ENCODE data around the gene GPR15.

Gene GPR15

GRCh38 chr3:98530676-98531075 lies 1.1 kb upstream of the GPR15 start:
- no peaks in the 10 kb centered on the region for H3K4me1 ChIP-seq (ENCODE audit: control insufficient read depth, insufficient read depth, low read length)
- no peaks in the 10 kb centered on the region for H3K27me3 ChIP-seq (ENCODE audit: control insufficient read depth, insufficient read depth, low read length)
- no peak overlapping the region for H3K4me3 ChIP-seq (ENCODE audit: low read length)
- DNase-seq (ENCODE audit: low read depth, low spot score), result no peak
- H3K36me3 ChIP-seq (ENCODE audit: control insufficient read depth, insufficient read depth, low read length), result no peaks in the 10 kb centered on the region
- no peak overlapping the region for H3K27ac ChIP-seq (ENCODE audit: low read length)
- no peaks in the 10 kb centered on the region for H3K9me3 ChIP-seq (ENCODE audit: control insufficient read depth, insufficient read depth, low read length)
- no CpG with 5 or more reads among the region's 2 CpGs for WGBS (ENCODE audit: insufficient coverage, insufficient read length)

GRCh38 chr3:98532275-98532637 lies 478 bp downstream of the GPR15 start:
- DNase-seq (ENCODE audit: low read depth, low spot score), result no peak
- no CpG with 5 or more reads among the region's 5 CpGs for WGBS (ENCODE audit: insufficient coverage, insufficient read length)
- Histone ChIP-seq H3K4me3 (ENCODE audit: low read length) (no peak overlapping the region), H3K27me3 (ENCODE audit: control insufficient read depth, insufficient read depth, low read length) (no peaks in the 10 kb centered on the region), H3K9me3 (ENCODE audit: control insufficient read depth, insufficient read depth, low read length) (no peaks in the 10 kb centered on the region), H3K4me1 (ENCODE audit: control insufficient read depth, insufficient read depth, low read length) (no peaks in the 10 kb centered on the region), H3K36me3 (ENCODE audit: control insufficient read depth, insufficient read depth, low read length) (no peaks in the 10 kb centered on the region), H3K27ac (ENCODE audit: low read length) (no peak overlapping the region)

DNA sequence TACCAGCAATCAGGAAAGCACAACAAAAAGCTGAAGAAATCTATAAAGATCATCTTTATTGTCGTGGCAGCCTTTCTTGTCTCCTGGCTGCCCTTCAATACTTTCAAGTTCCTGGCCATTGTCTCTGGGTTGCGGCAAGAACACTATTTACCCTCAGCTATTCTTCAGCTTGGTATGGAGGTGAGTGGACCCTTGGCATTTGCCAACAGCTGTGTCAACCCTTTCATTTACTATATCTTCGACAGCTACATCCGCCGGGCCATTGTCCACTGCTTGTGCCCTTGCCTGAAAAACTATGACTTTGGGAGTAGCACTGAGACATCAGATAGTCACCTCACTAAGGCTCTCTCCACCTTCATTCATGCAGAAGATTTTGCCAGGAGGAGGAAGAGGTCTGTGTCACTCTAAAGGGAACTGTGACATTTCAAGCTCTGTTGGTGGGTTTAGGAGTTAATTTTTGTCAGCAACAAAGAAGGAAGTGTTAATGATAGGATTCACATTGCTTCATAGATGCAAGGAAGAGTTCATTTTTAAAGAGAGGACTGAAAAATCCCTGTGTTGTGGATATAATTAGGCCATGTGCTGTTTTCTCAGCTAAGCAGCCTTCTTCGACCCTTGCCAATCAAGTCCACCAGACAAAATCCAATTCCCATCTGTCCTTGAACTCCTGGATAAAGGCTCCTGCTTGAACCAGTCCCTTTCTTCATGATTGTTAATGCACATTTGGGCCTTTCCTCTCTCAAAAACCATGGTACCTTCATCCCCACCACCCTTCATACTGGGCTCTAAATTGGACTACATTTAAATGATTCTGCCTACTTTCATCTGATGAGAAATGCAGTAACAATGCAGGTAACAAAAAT lies 1.2 kb downstream of the GPR15 start:
- no peaks in the 10 kb centered on the region for H3K36me3 ChIP-seq (ENCODE audit: control insufficient read depth, insufficient read depth, low read length)
- no peak for DNase-seq (ENCODE audit: low read depth, low spot score)
- no peak overlapping the region for H3K27ac ChIP-seq (ENCODE audit: low read length)
- no CpG with 5 or more reads among the region's 6 CpGs for WGBS (ENCODE audit: insufficient coverage, insufficient read length)
- no peaks in the 10 kb centered on the region for H3K4me1 ChIP-seq (ENCODE audit: control insufficient read depth, insufficient read depth, low read length)
- no peaks in the 10 kb centered on the region for H3K9me3 ChIP-seq (ENCODE audit: control insufficient read depth, insufficient read depth, low read length)
- H3K4me3 ChIP-seq (ENCODE audit: low read length), result no peak overlapping the region
- no peaks in the 10 kb centered on the region for H3K27me3 ChIP-seq (ENCODE audit: control insufficient read depth, insufficient read depth, low read length)

- Histone ChIP-seq H3K4me1 (ENCODE audit: control insufficient read depth, insufficient read depth, low read length) (no peaks in the 10 kb centered on the region), H3K27ac (ENCODE audit: low read length) (no peak overlapping the region), H3K9me3 (ENCODE audit: control insufficient read depth, insufficient read depth, low read length) (no peaks in the 10 kb centered on the region), H3K36me3 (ENCODE audit: control insufficient read depth, insufficient read depth, low read length) (no peaks in the 10 kb centered on the region), H3K27me3 (ENCODE audit: control insufficient read depth, insufficient read depth, low read length) (no peaks in the 10 kb centered on the region), H3K4me3 (ENCODE audit: low read length) (no peak overlapping the region)
- WGBS (ENCODE audit: insufficient coverage, insufficient read length), result no CpG with 5 or more reads among the region's 2 CpGs
- DNase-seq (ENCODE audit: low read depth, low spot score), result no peak
Observed at GRCh38 chr3:98534168-98534567, 2.4 kb downstream of the GPR15 start.

- DNase-seq (ENCODE audit: low read depth, low spot score), result no peak
- H3K9me3 ChIP-seq (ENCODE audit: control insufficient read depth, insufficient read depth, low read length), result no peaks in the 10 kb centered on the region
- H3K4me1 ChIP-seq (ENCODE audit: control insufficient read depth, insufficient read depth, low read length), result no peaks in the 10 kb centered on the region
- no peaks in the 10 kb centered on the region for H3K27me3 ChIP-seq (ENCODE audit: control insufficient read depth, insufficient read depth, low read length)
- H3K4me3 ChIP-seq (ENCODE audit: low read length), result no peak overlapping the region
- no peak overlapping the region for H3K27ac ChIP-seq (ENCODE audit: low read length)
- H3K36me3 ChIP-seq (ENCODE audit: control insufficient read depth, insufficient read depth, low read length), result no peaks in the 10 kb centered on the region
- WGBS (ENCODE audit: insufficient coverage, insufficient read length), result no CpG with 5 or more reads among the region's 1 CpG
Observed at GRCh38 chr3:98534734-98535133, 3.0 kb downstream of the GPR15 start.

GRCh38 chr3:98536456-98537017 lies 4.8 kb downstream of the GPR15 start:
- no peaks in the 10 kb centered on the region for H3K4me1 ChIP-seq (ENCODE audit: control insufficient read depth, insufficient read depth, low read length)
- no peak for DNase-seq (ENCODE audit: low read depth, low spot score)
- no CpG with 5 or more reads among the region's 6 CpGs for WGBS (ENCODE audit: insufficient coverage, insufficient read length)
- H3K9me3 ChIP-seq (ENCODE audit: control insufficient read depth, insufficient read depth, low read length), result no peaks in the 10 kb centered on the region
- no peak overlapping the region for H3K4me3 ChIP-seq (ENCODE audit: low read length)
- H3K36me3 ChIP-seq (ENCODE audit: control insufficient read depth, insufficient read depth, low read length), result no peaks in the 10 kb centered on the region
- no peak overlapping the region for H3K27ac ChIP-seq (ENCODE audit: low read length)
- no peaks in the 10 kb centered on the region for H3K27me3 ChIP-seq (ENCODE audit: control insufficient read depth, insufficient read depth, low read length)

GRCh38 chr3:98540346-98540745 lies 8.6 kb downstream of the GPR15 start:
- H3K9me3 ChIP-seq (ENCODE audit: control insufficient read depth, insufficient read depth, low read length), result no peaks in the 10 kb centered on the region
- no peaks in the 10 kb centered on the region for H3K27me3 ChIP-seq (ENCODE audit: control insufficient read depth, insufficient read depth, low read length)
- H3K4me3 ChIP-seq (ENCODE audit: low read length), result no peak overlapping the region
- no peak overlapping the region for H3K27ac ChIP-seq (ENCODE audit: low read length)
- H3K36me3 ChIP-seq (ENCODE audit: control insufficient read depth, insufficient read depth, low read length), result no peaks in the 10 kb centered on the region
- H3K4me1 ChIP-seq (ENCODE audit: control insufficient read depth, insufficient read depth, low read length), result no peaks in the 10 kb centered on the region
- DNase-seq (ENCODE audit: low read depth, low spot score), result no peak
- no CpG with 5 or more reads among the region's 3 CpGs for WGBS (ENCODE audit: insufficient coverage, insufficient read length)

GRCh38 chr3:98541695-98542094 lies 9.9 kb downstream of the GPR15 start:
- H3K9me3 ChIP-seq (ENCODE audit: control insufficient read depth, insufficient read depth, low read length), result no peaks in the 10 kb centered on the region
- WGBS (ENCODE audit: insufficient coverage, insufficient read length), result no CpG with 5 or more reads among the region's 1 CpG
- no peak for DNase-seq (ENCODE audit: low read depth, low spot score)
- H3K27me3 ChIP-seq (ENCODE audit: control insufficient read depth, insufficient read depth, low read length), result no peaks in the 10 kb centered on the region
- no peaks in the 10 kb centered on the region for H3K36me3 ChIP-seq (ENCODE audit: control insufficient read depth, insufficient read depth, low read length)
- no peak overlapping the region for H3K27ac ChIP-seq (ENCODE audit: low read length)
- H3K4me3 ChIP-seq (ENCODE audit: low read length), result no peak overlapping the region
- H3K4me1 ChIP-seq (ENCODE audit: control insufficient read depth, insufficient read depth, low read length), result no peaks in the 10 kb centered on the region

GRCh38 chr3:98542623-98543022 lies 10.8 kb downstream of the GPR15 start:
- H3K27me3 ChIP-seq (ENCODE audit: control insufficient read depth, insufficient read depth, low read length), result no peaks in the 10 kb centered on the region
- H3K27ac ChIP-seq (ENCODE audit: low read length), result no peak overlapping the region
- no peaks in the 10 kb centered on the region for H3K9me3 ChIP-seq (ENCODE audit: control insufficient read depth, insufficient read depth, low read length)
- no CpG with 5 or more reads among the region's 1 CpG for WGBS (ENCODE audit: insufficient coverage, insufficient read length)
- H3K4me1 ChIP-seq (ENCODE audit: control insufficient read depth, insufficient read depth, low read length), result no peaks in the 10 kb centered on the region
- H3K36me3 ChIP-seq (ENCODE audit: control insufficient read depth, insufficient read depth, low read length), result no peaks in the 10 kb centered on the region
- no peak overlapping the region for H3K4me3 ChIP-seq (ENCODE audit: low read length)
- DNase-seq (ENCODE audit: low read depth, low spot score), result no peak

DNA sequence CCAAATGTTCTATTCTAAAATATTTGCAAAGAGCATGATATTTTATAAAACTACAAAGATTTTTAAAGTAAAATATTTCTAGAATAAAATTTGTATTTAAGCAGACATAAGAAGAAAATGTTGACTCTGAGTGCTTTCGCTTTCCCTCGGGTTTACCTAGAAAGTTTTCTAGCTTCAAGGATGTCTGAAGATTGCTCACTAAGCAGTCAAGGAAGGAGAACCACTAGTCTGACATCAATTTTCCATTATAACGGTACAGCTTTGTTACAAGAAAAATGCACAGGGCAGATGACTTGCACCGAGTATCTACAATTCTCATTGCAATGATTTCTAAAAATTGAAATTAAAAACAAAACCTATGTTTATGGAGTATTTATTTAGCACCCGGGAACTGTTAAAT lies 14.2 kb downstream of the GPR15 start:
- no peaks in the 10 kb centered on the region for H3K9me3 ChIP-seq (ENCODE audit: control insufficient read depth, insufficient read depth, low read length)
- no CpG with 5 or more reads among the region's 5 CpGs for WGBS (ENCODE audit: insufficient coverage, insufficient read length)
- no peak overlapping the region for H3K4me3 ChIP-seq (ENCODE audit: low read length)
- DNase-seq (ENCODE audit: low read depth, low spot score), result no peak
- no peaks in the 10 kb centered on the region for H3K36me3 ChIP-seq (ENCODE audit: control insufficient read depth, insufficient read depth, low read length)
- no peak overlapping the region for H3K27ac ChIP-seq (ENCODE audit: low read length)
- no peaks in the 10 kb centered on the region for H3K4me1 ChIP-seq (ENCODE audit: control insufficient read depth, insufficient read depth, low read length)
- H3K27me3 ChIP-seq (ENCODE audit: control insufficient read depth, insufficient read depth, low read length), result no peaks in the 10 kb centered on the region

DNA sequence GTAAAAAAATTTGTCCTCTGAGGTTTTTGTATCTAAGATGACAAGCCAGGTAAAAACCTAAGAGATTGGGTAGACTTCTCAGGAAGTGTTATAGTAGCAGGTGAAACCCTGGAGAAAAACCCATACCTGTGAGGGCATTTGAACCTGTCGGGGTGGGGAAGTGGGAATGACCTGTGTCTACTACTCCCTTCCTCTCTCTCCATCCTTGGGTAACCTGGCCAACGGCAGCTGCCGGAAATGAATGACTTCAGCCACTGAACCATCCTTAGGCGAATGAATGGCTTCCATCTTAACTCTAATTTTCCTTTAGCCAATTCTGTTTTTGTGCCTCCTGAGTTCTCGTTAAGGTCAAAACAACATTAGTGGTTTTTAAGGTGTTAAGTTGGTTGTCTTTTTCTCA lies 16.8 kb downstream of the GPR15 start:
- no peak for DNase-seq (ENCODE audit: low read depth, low spot score)
- Histone ChIP-seq H3K36me3 (ENCODE audit: control insufficient read depth, insufficient read depth, low read length) (no peaks in the 10 kb centered on the region), H3K27me3 (ENCODE audit: control insufficient read depth, insufficient read depth, low read length) (no peaks in the 10 kb centered on the region), H3K9me3 (ENCODE audit: control insufficient read depth, insufficient read depth, low read length) (no peaks in the 10 kb centered on the region), H3K4me3 (ENCODE audit: low read length) (no peak overlapping the region), H3K4me1 (ENCODE audit: control insufficient read depth, insufficient read depth, low read length) (no peaks in the 10 kb centered on the region), H3K27ac (ENCODE audit: low read length) (no peak overlapping the region)
- WGBS (ENCODE audit: insufficient coverage, insufficient read length), result no CpG with 5 or more reads among the region's 5 CpGs
